Neural progenitor cell (in vitro differentiated cells): ENCODE results near the gene CLCN6. TPM values are rescaled to one million over a fixed set of nuclear protein-coding genes. Genes with fewer than 3 reads are reported as not detected.

Source experiments
- DNase-seq: peaks from one replicate; pipeline ENCODE4 v3.0.0-alpha.2; 2016; ENCODE audit warnings: low spot score
- H2AFZ ChIP-seq: fragments of 200-600 bp; sonication (generic); replicated peaks from 2 replicates; pipeline ENCODE4 v1.6.1; 2016; ENCODE audit warnings: antibody characterized with exemption
- H3F3A ChIP-seq: fragments of 200-600 bp; sonication (generic); 2 replicates; pipeline ENCODE4 v1.6.1; 2016; ENCODE audit warnings: antibody characterized with exemption, low read depth
- H3K27ac ChIP-seq: fragments of 200-600 bp; sonication (generic); 2 replicates; pipeline ENCODE4 v1.5.1; 2016; ENCODE audit warnings: mild to moderate bottlenecking
- H3K27me3 ChIP-seq: fragments of 200-600 bp; sonication (generic); 2 replicates; pipeline ENCODE4 v1.6.1; 2016; ENCODE audit warnings: mild to moderate bottlenecking, moderate library complexity
- H3K36me3 ChIP-seq: fragments of 200-600 bp; sonication (generic); 2 replicates; pipeline ENCODE4 v1.5.1; 2016
- H3K4me1 ChIP-seq: fragments of 200-600 bp; sonication (generic); 2 replicates; pipeline ENCODE4 v1.6.1; 2016; ENCODE audit warnings: mixed run types
- H3K4me2 ChIP-seq: fragments of 200-600 bp; sonication (generic); 2 replicates; pipeline ENCODE4 v1.6.1; 2016
- H3K4me3 ChIP-seq: fragments of 200-600 bp; sonication (generic); 2 replicates; pipeline ENCODE4 v1.5.1; 2016
- H3K79me2 ChIP-seq: fragments of 200-600 bp; sonication (generic); 2 replicates; pipeline ENCODE4 v1.6.1; 2016; ENCODE audit warnings: low read depth
- H3K9ac ChIP-seq: fragments of 200-600 bp; sonication (generic); 2 replicates; pipeline ENCODE4 v1.6.1; 2016
- H3K9me3 ChIP-seq: fragments of 200-600 bp; sonication (generic); 2 replicates; pipeline ENCODE4 v1.5.1; 2016; ENCODE audit warnings: low read depth
- H4K20me1 ChIP-seq: fragments of 200-600 bp; sonication (generic); 2 replicates; pipeline ENCODE4 v1.6.1; 2016; ENCODE audit warnings: low read depth
- H3K27ac Mint-ChIP-seq: 3 replicates; pipeline ENCODE4 v1.8.0; 2021; ENCODE audit warnings: mixed read lengths
- H3K27me3 Mint-ChIP-seq: 2 replicates; pipeline ENCODE4 v1.8.0; 2022; ENCODE audit warnings: low read depth, mild to moderate bottlenecking, inconsistent platforms, moderate library complexity, mixed read lengths; ENCODE audit not compliant: insufficient read depth
- H3K36me3 Mint-ChIP-seq: 3 replicates; pipeline ENCODE4 v1.8.0; 2021; ENCODE audit warnings: mixed read lengths
- H3K4me1 Mint-ChIP-seq: 3 replicates; pipeline ENCODE4 v1.8.0; 2021; ENCODE audit warnings: mixed read lengths
- H3K4me3 Mint-ChIP-seq: 3 replicates; pipeline ENCODE4 v1.8.0; 2021; ENCODE audit warnings: mild to moderate bottlenecking, moderate library complexity, mixed read lengths
- H3K9me3 Mint-ChIP-seq: 3 replicates; pipeline ENCODE4 v1.8.0; 2020; ENCODE audit warnings: mixed read lengths
- EZH2 ChIP-seq: fragments of 200-600 bp; sonication (generic); IDR thresholded peaks from 2 replicates; pipeline ENCODE4 v1.6.1; 2017; ENCODE audit warnings: antibody characterized with exemption, mild to moderate bottlenecking, moderate library complexity
- EZH2phosphoT487 ChIP-seq: fragments of 200-600 bp; sonication (generic); IDR thresholded peaks from 2 replicates; pipeline ENCODE4 v1.6.1; 2017; ENCODE audit warnings: antibody characterized with exemption
- total RNA-seq: library from RNA; depleted of rRNA; stranded (reverse); fragments of >200 nt; gene quantifications from 2 replicates; pipeline ENCODE4 v1.2.3, GENCODE V29; 2015; ENCODE audit warnings: low replicate concordance
- TF ChIP-seq, protein P1 (sequence below): fragments of 200-600 bp; sonication (generic); IDR thresholded peaks from 2 replicates; pipeline ENCODE4 v1.5.1; 2017; ENCODE audit warnings: antibody characterized with exemption, mild to moderate bottlenecking

Gene CLCN6
- total RNA-seq, 1 donor from 2014 or later, result 10.3 TPM

GRCh38 chr1:11842154-11843041 lies 36.4 kb downstream of the CLCN6 start:
- H3K4me2 ChIP-seq, result no peak overlapping the region
- peaks cover 26% of the 10 kb centered on the region for H3F3A ChIP-seq
- H3K79me2 ChIP-seq, result no peaks in the 10 kb centered on the region
- DNase-seq, result no peak
- H3K9me3 ChIP-seq, result no peaks in the 10 kb centered on the region
- H2AFZ ChIP-seq, result no peak overlapping the region
- Mint-ChIP-seq H3K27ac (no peak overlapping the region), H3K27me3 (peaks cover 2% of the 10 kb centered on the region), H3K36me3 (peaks cover 18% of the 10 kb centered on the region), H3K4me3 (no peak overlapping the region), H3K4me1 (no peaks in the 10 kb centered on the region), H3K9me3 (no peaks in the 10 kb centered on the region)
- no peak overlapping the region for H3K9ac ChIP-seq
- peaks cover 10% of the 10 kb centered on the region for H3K36me3 ChIP-seq
- no peak overlapping the region for H3K27ac ChIP-seq
- peaks cover 30% of the 10 kb centered on the region for H4K20me1 ChIP-seq
- no peak overlapping the region for H3K4me3 ChIP-seq
- H3K27me3 ChIP-seq, result no peaks in the 10 kb centered on the region
- TF ChIP-seq EZH2phosphoT487, result no peak
- TF ChIP-seq, protein P1, sequence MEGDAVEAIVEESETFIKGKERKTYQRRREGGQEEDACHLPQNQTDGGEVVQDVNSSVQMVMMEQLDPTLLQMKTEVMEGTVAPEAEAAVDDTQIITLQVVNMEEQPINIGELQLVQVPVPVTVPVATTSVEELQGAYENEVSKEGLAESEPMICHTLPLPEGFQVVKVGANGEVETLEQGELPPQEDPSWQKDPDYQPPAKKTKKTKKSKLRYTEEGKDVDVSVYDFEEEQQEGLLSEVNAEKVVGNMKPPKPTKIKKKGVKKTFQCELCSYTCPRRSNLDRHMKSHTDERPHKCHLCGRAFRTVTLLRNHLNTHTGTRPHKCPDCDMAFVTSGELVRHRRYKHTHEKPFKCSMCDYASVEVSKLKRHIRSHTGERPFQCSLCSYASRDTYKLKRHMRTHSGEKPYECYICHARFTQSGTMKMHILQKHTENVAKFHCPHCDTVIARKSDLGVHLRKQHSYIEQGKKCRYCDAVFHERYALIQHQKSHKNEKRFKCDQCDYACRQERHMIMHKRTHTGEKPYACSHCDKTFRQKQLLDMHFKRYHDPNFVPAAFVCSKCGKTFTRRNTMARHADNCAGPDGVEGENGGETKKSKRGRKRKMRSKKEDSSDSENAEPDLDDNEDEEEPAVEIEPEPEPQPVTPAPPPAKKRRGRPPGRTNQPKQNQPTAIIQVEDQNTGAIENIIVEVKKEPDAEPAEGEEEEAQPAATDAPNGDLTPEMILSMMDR, result no peak
- TF ChIP-seq EZH2, result no peak
- H3K4me1 ChIP-seq, result no peaks in the 10 kb centered on the region

- Mint-ChIP-seq H3K36me3 (peaks cover 11% of the 10 kb centered on the region), H3K4me3 (no peak overlapping the region), H3K9me3 (no peaks in the 10 kb centered on the region), H3K27me3 (peaks cover 5% of the 10 kb centered on the region), H3K27ac (no peak overlapping the region), H3K4me1 (no peaks in the 10 kb centered on the region)
- H3K27me3 ChIP-seq, result no peaks in the 10 kb centered on the region
- no peak overlapping the region for H2AFZ ChIP-seq
- H4K20me1 ChIP-seq, result peaks cover 18% of the 10 kb centered on the region
- no peak overlapping the region for H3K4me2 ChIP-seq
- H3K4me3 ChIP-seq, result no peak overlapping the region
- H3K79me2 ChIP-seq, result no peaks in the 10 kb centered on the region
- TF ChIP-seq EZH2 (no peak), EZH2phosphoT487 (no peak)
- TF ChIP-seq, protein P1, result no peak
- peak; percentile 77 for DNase-seq
- no peaks in the 10 kb centered on the region for H3K36me3 ChIP-seq
- H3F3A ChIP-seq, result peaks cover 17% of the 10 kb centered on the region
- H3K9me3 ChIP-seq, result no peaks in the 10 kb centered on the region
- no peak overlapping the region for H3K9ac ChIP-seq
- no peaks in the 10 kb centered on the region for H3K4me1 ChIP-seq
- no peak overlapping the region for H3K27ac ChIP-seq
Measured at GRCh38 chr1:11845641-11846335, 39.8 kb downstream of the CLCN6 start.

DNA sequence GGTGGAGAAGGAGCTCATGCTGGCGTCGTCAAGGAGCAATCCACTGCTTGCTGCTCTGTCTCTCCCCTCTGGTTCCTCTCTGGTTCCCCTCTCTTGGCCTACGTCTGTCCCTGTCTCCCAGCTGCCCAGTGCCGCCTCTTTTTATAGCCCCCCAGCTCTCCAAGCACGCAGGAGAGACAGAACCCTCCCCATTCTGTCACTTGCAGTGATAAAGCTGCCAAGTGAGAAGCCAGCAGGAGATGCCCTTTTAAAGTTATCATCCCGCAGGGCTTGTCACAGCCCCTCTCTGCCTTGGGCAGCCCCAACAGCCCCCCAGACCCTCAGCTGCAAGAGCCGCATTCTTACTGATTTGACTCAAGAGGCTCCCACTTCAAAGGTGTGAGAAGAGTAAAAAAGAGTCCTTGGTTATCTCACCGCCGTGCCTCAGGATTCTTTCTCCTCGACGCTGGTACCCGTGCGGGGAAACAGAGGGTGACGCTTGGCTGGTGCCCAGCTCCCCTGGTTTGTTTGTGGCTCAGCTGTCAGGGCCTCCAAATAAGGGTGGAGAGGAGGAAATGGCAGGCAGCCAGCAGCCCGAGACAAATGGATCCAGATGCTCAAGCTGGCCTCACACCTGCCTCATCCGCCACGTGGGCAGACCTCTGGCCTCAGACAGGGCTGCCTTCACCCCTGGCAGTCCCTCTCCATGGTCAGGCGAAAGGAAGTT lies 41.8 kb downstream of the CLCN6 start, which contains the start of gene NPPA:
Gene NPPA (minus strand): TSS at position 117 of the 706 bp plus-strand sequence. CDS start 99 bp downstream, at position 18.
- H3K36me3 ChIP-seq, result no peaks in the 10 kb centered on the region
- no peaks in the 10 kb centered on the region for H3K4me1 ChIP-seq
- H3F3A ChIP-seq, result peaks cover 17% of the 10 kb centered on the region
- DNase-seq, result no peak
- H3K27me3 Mint-ChIP-seq, result peaks cover 5% of the 10 kb centered on the region
- no peaks in the 10 kb centered on the region for H3K9me3 Mint-ChIP-seq
- H3K4me2 ChIP-seq, result no peak within 1 kb of the TSS
- no peak within 1 kb of the TSS for H3K27ac ChIP-seq
- H3K4me1 Mint-ChIP-seq, result no peaks in the 10 kb centered on the region
- no peak within 1 kb of the TSS for H3K9ac ChIP-seq
- H4K20me1 ChIP-seq, result peaks cover 20% of the 10 kb centered on the region
- H3K4me3 ChIP-seq, result no peak within 1 kb of the TSS
- H3K9me3 ChIP-seq, result no peaks in the 10 kb centered on the region
- TF ChIP-seq, protein P1, result no peak
- TF ChIP-seq EZH2 (no peak), EZH2phosphoT487 (no peak)
- peaks cover 3% of the 10 kb centered on the region for H3K36me3 Mint-ChIP-seq
- H3K27me3 ChIP-seq, result no peaks in the 10 kb centered on the region
- no peak within 1 kb of the TSS for H2AFZ ChIP-seq
- no peak within 1 kb of the TSS for H3K4me3 Mint-ChIP-seq
- H3K27ac Mint-ChIP-seq, result peak within 1 kb of the TSS; percentile 87
- H3K79me2 ChIP-seq, result no peaks in the 10 kb centered on the region
